Activated T-helper 2 cell treated with anti-CD3 and anti-CD28 coated beads, Interferon-gamma antibody, Interleukin-2, Interleukin-4, amounts not matched to agents 10 μg/mL and 5 μg/mL and 100 μg/mL, durations not matched to agents 14 hours and 24 hours and 36 hours (primary cell): Measurements from ENCODE around the gene DIAPH2. TPM values are rescaled to one million over a fixed set of nuclear protein-coding genes. Genes with fewer than 3 reads are reported as not detected.

Experiments used
- DNase-seq: peaks from one replicate; pipeline ENCODE4 v3.0.0; 2021; ENCODE audit warnings: low spot score
- H3K27ac Mint-ChIP-seq: one replicate; pipeline ENCODE4 v1.8.0; 2021; ENCODE audit warnings: mixed read lengths
- H3K27me3 Mint-ChIP-seq: one replicate; pipeline ENCODE4 v1.8.0; 2021; ENCODE audit warnings: low read depth, mixed read lengths
- H3K36me3 Mint-ChIP-seq: one replicate; pipeline ENCODE4 v1.8.0; 2021; ENCODE audit warnings: low read depth, mixed read lengths
- H3K4me1 Mint-ChIP-seq: one replicate; pipeline ENCODE4 v1.8.0; 2021; ENCODE audit warnings: low read depth, mixed read lengths
- H3K4me3 Mint-ChIP-seq: one replicate; pipeline ENCODE4 v1.8.0; 2021; ENCODE audit warnings: low read depth, mild to moderate bottlenecking, moderate library complexity, mixed read lengths
- H3K9me3 Mint-ChIP-seq: one replicate; pipeline ENCODE4 v1.8.0; 2021; ENCODE audit warnings: mixed read lengths
- intact Hi-C: fragments of 100-400 bp; cut with micrococcal nuclease; formaldehyde crosslinking; loops from one replicate; pipeline ENCODE4 v1.15.1; 2023
- total RNA-seq: library from RNA; stranded (reverse); gene quantifications from 2 replicates; pipeline ENCODE4 v1.2.3, GENCODE V29; 2022

DIAPH2 gene
- total RNA-seq, 1 donor from 2014 or later: 14.9 TPM

DNA sequence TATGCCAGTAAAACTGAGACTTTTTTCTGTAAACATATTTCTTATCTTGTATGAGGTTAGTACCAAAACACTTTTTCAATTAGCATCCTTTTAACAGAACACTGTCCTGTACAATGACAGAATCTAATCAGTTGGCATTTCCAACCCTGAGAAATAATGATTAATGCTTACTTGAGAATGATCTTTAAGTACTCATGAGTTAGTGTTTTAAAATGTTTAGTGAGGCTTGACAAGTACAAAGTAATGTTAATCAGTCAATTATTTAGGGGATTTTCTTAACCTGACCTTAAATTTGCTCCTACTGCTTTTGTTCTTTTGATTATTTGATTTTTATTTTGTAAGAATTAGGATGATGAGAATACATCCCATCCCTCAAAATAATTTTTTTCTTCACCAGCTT is 695.6 kb downstream of the DIAPH2 start:
- no peak for DNase-seq
- Mint-ChIP-seq H3K9me3 (no peaks in the 10 kb centered on the region), H3K4me1 (no peaks in the 10 kb centered on the region), H3K4me3 (no peak overlapping the region), H3K36me3 (peaks cover 3% of the 10 kb centered on the region), H3K27me3 (no peaks in the 10 kb centered on the region), H3K27ac (no peak overlapping the region)
- intact Hi-C loops: no loop called here

GRCh38 chrX:97384685-97385084 is 700.0 kb downstream of the DIAPH2 start:
- intact Hi-C loops: no loop called here
- Mint-ChIP-seq H3K27ac (no peak overlapping the region), H3K4me3 (no peak overlapping the region), H3K36me3 (peaks cover 7% of the 10 kb centered on the region), H3K27me3 (no peaks in the 10 kb centered on the region), H3K4me1 (peaks cover 9% of the 10 kb centered on the region), H3K9me3 (peaks cover 4% of the 10 kb centered on the region)
- no peak for DNase-seq

DNA sequence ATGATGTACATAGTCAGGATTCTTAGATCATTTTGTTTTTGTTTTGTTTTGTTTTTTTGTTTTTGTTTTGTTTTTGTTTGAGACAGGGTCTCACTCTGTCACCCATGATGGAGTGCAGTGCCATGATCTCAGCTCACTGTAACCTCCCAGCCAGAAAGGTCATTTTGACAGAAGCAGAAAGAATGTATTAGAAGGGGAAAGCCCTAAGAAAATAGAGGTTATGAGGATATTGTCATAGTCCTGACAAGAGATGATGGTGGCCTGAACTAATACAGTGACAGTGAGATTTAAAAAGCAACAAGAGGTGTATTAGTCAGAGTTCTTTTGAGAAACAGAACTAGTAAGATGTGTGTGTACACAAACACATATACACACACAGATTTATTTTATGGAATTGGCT is 702.4 kb downstream of the DIAPH2 start:
- peaks cover 11% of the 10 kb centered on the region for H3K4me1 Mint-ChIP-seq
- H3K9me3 Mint-ChIP-seq: peaks cover 4% of the 10 kb centered on the region
- no peak overlapping the region for H3K27ac Mint-ChIP-seq
- H3K36me3 Mint-ChIP-seq: peaks cover 8% of the 10 kb centered on the region
- no peaks in the 10 kb centered on the region for H3K27me3 Mint-ChIP-seq
- no peak for DNase-seq
- no peak overlapping the region for H3K4me3 Mint-ChIP-seq
- intact Hi-C loops: no loop called here

GRCh38 chrX:97389761-97390192 is 705.1 kb downstream of the DIAPH2 start:
- Mint-ChIP-seq H3K27ac (peak overlapping the region; percentile 70), H3K36me3 (peaks cover 5% of the 10 kb centered on the region), H3K9me3 (peaks cover 4% of the 10 kb centered on the region), H3K4me3 (no peak overlapping the region), H3K4me1 (peaks cover 16% of the 10 kb centered on the region), H3K27me3 (no peaks in the 10 kb centered on the region)
- DNase-seq: no peak
- intact Hi-C loops: loop anchor here (10.0 kb wide), 1 partner anchor 55 kb away; no protein-coding TSS in a partner anchor

GRCh38 chrX:97397371-97397770 is 712.7 kb downstream of the DIAPH2 start:
- H3K4me3 Mint-ChIP-seq: peak overlapping the region; percentile 40
- no peaks in the 10 kb centered on the region for H3K9me3 Mint-ChIP-seq
- H3K27me3 Mint-ChIP-seq: no peaks in the 10 kb centered on the region
- H3K4me1 Mint-ChIP-seq: peaks cover 53% of the 10 kb centered on the region
- peak overlapping the region; percentile 94 for H3K27ac Mint-ChIP-seq
- intact Hi-C loops: loop anchor here (10.0 kb wide), 1 partner anchor 63 kb away; no protein-coding TSS in a partner anchor
- H3K36me3 Mint-ChIP-seq: no peaks in the 10 kb centered on the region
- no peak for DNase-seq

DNA sequence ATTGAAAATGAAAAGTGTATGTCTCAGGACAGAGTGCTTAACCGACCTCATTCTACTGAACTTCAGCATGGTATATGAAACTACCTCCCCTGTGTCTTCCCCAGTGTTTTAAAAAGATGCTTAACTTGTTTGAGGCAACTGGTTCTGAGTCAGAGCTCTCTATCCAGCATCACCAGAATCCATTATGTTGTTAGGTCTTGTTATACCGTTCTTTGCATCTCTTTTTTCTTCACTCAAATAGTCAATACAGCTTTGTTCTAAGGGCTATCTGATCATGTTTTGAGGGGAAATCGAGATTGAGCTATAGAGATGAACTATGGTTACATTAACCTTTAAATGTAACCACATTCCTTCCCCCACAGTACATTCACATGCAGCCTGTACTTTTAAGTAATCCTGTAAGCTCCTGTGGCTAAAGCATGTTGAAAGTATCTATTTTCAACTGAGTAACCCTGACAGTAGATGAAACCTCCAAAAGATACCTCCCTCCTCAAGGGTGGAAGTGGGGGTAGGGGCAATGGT is 713.4 kb downstream of the DIAPH2 start:
- H3K4me3 Mint-ChIP-seq: peak overlapping the region; percentile 45
- H3K36me3 Mint-ChIP-seq: no peaks in the 10 kb centered on the region
- no peaks in the 10 kb centered on the region for H3K9me3 Mint-ChIP-seq
- peak overlapping the region; percentile 94 for H3K27ac Mint-ChIP-seq
- H3K4me1 Mint-ChIP-seq: peaks cover 56% of the 10 kb centered on the region
- intact Hi-C loops: loop anchor here (1.0 to 10.0 kb wide), 3 partner anchors 63 to 714 kb away; partner anchors contain the start of gene DIAPH2
- no peak for DNase-seq
- no peaks in the 10 kb centered on the region for H3K27me3 Mint-ChIP-seq

DNA sequence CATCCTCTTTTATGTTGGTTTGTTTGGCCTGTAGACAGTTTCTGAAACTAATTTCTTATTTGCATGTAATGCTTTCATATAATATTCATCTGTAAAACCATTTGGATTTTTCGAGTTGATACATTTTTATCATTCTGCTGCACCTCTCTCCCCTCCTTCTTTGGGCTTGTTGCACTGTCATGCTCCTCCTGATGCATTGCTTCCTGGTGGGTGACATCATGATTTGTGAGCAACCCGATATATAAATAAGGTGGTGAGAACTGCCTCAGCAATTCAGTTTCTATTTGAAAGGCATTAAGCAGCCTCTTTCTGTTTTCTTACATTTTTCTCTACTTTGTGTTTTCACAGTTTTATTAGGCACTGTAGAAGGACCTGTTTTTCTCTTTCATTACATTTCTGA is 714.8 kb downstream of the DIAPH2 start:
- intact Hi-C loops: loop anchor here (1.0 to 10.0 kb wide), 2 partner anchors 65 to 199 kb away; no protein-coding TSS in a partner anchor
- no peaks in the 10 kb centered on the region for H3K27me3 Mint-ChIP-seq
- H3K4me1 Mint-ChIP-seq: peaks cover 59% of the 10 kb centered on the region
- no peaks in the 10 kb centered on the region for H3K36me3 Mint-ChIP-seq
- H3K9me3 Mint-ChIP-seq: no peaks in the 10 kb centered on the region
- peak overlapping the region; percentile 10 for H3K4me3 Mint-ChIP-seq
- DNase-seq: no peak
- peak overlapping the region; percentile 83 for H3K27ac Mint-ChIP-seq

DNA sequence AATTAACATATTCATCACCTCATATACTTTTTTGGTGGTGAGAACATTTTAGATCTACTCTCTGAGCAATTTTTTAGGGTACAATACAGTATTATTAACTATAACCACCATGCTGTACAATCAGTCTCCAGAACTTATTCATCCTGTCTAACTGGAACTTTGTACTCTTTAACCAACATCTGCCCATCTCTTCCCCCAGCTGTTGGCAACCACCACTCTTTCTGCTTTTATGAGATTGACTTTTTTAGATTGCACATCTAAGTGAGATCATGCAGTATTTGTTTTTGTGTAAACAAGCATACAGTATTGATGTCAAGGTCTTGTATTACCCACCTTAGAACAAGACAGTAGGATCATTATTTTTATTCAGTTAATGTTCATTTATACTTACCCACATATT is 715.9 kb downstream of the DIAPH2 start:
- intact Hi-C loops: loop anchor here (2.0 to 10.0 kb wide), 3 partner anchors 164 to 362 kb away; no protein-coding TSS in a partner anchor
- DNase-seq: no peak
- H3K27ac Mint-ChIP-seq: peak overlapping the region; percentile 80
- no peaks in the 10 kb centered on the region for H3K36me3 Mint-ChIP-seq
- H3K9me3 Mint-ChIP-seq: no peaks in the 10 kb centered on the region
- peaks cover 53% of the 10 kb centered on the region for H3K4me1 Mint-ChIP-seq
- H3K27me3 Mint-ChIP-seq: no peaks in the 10 kb centered on the region
- H3K4me3 Mint-ChIP-seq: peak overlapping the region; percentile 17

- intact Hi-C loops: loop anchor here (2.0 to 10.0 kb wide), 3 partner anchors 164 to 362 kb away; no protein-coding TSS in a partner anchor
- peaks cover 57% of the 10 kb centered on the region for H3K4me1 Mint-ChIP-seq
- no peak for DNase-seq
- H3K4me3 Mint-ChIP-seq: peak overlapping the region; percentile 14
- H3K27me3 Mint-ChIP-seq: no peaks in the 10 kb centered on the region
- no peaks in the 10 kb centered on the region for H3K9me3 Mint-ChIP-seq
- peak overlapping the region; percentile 80 for H3K27ac Mint-ChIP-seq
- H3K36me3 Mint-ChIP-seq: no peaks in the 10 kb centered on the region
Observed at GRCh38 chrX:97401154-97401553, 716.5 kb downstream of the DIAPH2 start.

DNA sequence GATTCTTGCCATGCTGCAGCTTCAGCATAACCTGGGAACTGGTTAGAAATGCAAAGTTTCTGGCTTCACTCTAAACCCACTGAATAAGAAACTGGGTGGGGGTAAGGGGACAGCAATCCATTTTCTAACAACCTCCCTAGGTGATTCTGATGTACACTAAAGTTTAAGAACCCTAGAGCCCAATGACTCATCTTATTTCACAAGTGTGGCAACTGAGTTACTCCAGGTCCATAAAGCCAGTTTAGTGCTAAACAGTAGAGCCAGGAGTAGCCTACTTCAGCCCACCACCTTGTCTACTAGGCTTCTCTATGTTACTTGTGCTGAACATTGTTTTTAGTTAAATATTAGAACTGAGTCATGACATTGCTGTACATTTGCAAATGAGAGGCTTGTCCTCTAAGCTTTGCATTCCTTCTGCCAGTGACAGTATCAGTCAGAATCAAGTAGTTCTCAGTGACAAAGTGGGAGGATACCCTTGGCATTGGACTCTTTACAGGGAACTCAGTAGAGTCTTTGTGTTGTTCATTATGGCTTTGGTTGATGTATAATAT is 717.0 kb downstream of the DIAPH2 start:
- intact Hi-C loops: loop anchor here (1.0 to 10.0 kb wide), 4 partner anchors 93 to 363 kb away; no protein-coding TSS in a partner anchor
- peaks cover 58% of the 10 kb centered on the region for H3K4me1 Mint-ChIP-seq
- H3K9me3 Mint-ChIP-seq: no peaks in the 10 kb centered on the region
- no peaks in the 10 kb centered on the region for H3K36me3 Mint-ChIP-seq
- no peak for DNase-seq
- peak overlapping the region; percentile 77 for H3K27ac Mint-ChIP-seq
- no peaks in the 10 kb centered on the region for H3K27me3 Mint-ChIP-seq
- peak overlapping the region; percentile 17 for H3K4me3 Mint-ChIP-seq

DNA sequence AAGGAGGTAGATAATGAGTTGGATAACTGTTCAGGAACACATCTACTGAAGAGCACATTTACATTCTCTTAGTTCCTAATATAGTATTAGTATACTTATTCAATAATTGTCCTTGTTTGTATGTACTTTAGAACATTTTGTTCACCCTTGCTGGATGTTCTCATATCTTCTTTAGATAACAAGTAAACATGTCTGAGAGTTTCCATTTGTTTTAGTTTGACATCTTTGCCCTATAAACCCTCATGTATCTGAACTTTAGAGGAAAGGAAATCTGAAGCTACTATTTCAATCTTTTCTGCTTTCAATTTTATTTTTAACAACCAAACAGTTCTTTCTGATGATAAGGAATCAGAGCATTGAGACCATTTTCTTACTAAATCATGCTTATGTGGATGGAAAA is 717.7 kb downstream of the DIAPH2 start:
- Mint-ChIP-seq H3K36me3 (no peaks in the 10 kb centered on the region), H3K27me3 (no peaks in the 10 kb centered on the region), H3K4me3 (peak overlapping the region; percentile 17), H3K4me1 (peaks cover 58% of the 10 kb centered on the region), H3K27ac (peak overlapping the region; percentile 77), H3K9me3 (no peaks in the 10 kb centered on the region)
- no peak for DNase-seq
- intact Hi-C loops: loop anchor here (1.0 to 10.0 kb wide), 2 partner anchors 92 to 162 kb away; no protein-coding TSS in a partner anchor

DNA sequence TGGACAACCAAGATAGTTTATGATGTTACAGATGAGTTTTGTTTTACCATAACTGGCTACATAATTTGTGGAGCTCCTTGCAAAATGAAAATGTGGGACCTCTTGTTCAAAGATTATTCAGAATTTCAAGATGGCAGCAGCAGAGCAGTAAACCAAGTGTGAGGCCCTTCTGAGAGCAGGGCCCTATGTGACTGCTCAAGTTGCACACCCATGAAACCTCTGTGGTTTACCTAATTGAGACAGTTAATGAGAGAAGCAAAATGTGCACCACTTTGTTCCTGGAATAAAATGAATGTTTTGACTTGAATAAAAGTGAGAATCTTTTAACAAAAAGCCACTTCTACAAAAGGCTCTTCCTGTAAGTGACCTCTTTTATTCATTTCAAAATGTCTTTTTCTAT is 718.3 kb downstream of the DIAPH2 start:
- H3K4me1 Mint-ChIP-seq: peaks cover 54% of the 10 kb centered on the region
- H3K36me3 Mint-ChIP-seq: no peaks in the 10 kb centered on the region
- no peak overlapping the region for H3K4me3 Mint-ChIP-seq
- no peaks in the 10 kb centered on the region for H3K27me3 Mint-ChIP-seq
- DNase-seq: no peak
- peak overlapping the region; percentile 77 for H3K27ac Mint-ChIP-seq
- intact Hi-C loops: loop anchor here (1.0 to 10.0 kb wide), 2 partner anchors 91 to 162 kb away; no protein-coding TSS in a partner anchor
- no peaks in the 10 kb centered on the region for H3K9me3 Mint-ChIP-seq

DNA sequence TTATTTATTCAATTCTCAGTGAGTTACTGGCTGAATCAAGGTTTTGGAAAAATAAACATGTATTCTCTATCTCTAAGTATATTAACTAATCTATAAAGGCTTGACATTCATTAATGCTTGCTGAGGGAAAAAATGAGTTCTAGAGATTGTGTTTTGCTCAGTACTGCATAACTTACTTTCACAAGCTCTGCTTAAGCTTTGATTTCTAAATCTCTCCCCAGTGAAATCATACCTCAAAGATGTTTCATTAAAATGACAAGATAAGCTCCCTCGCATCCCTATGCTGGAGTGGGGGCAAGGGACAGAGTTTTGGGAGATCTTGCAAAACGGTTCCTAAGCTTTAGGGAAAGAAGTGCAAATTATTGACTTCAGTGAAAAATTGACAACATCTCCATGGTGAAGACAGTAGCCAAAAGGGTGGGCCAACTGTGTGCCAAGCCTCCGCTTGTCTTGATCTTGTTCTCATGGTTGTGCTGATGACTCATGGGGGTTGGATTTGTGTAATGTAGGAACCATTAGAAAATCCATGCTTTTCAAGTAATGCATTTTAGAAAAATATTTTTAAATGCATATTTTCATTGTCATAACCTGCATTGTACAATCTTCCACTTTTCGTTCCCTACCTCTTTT is 720.5 kb downstream of the DIAPH2 start:
- DNase-seq: no peak
- Mint-ChIP-seq H3K27me3 (no peaks in the 10 kb centered on the region), H3K27ac (no peak overlapping the region), H3K4me1 (peaks cover 36% of the 10 kb centered on the region), H3K9me3 (peaks cover 10% of the 10 kb centered on the region), H3K36me3 (peaks cover 9% of the 10 kb centered on the region), H3K4me3 (no peak overlapping the region)
- intact Hi-C loops: loop anchor here (10.0 kb wide), 1 partner anchor 160 kb away; no protein-coding TSS in a partner anchor
